ENCODE measurements around the gene SRPRA. TPM values are rescaled to one million over a fixed set of nuclear protein-coding genes. Genes with fewer than 3 reads are reported as not detected.

SRPRA gene
- total and polyA plus RNA-seq, 12 donors = 32.5 to 88.4 (median 75.1) TPM

- H3K4me1 ChIP-seq = peaks cover 11 to 64% (median 28%) of the 10 kb centered on the region in 9 donors
- ATAC-seq (no peak), DNase-seq (no peak)
- no peak overlapping the region for H3K4me3 ChIP-seq
- intact Hi-C loops (cut with DNase I) = loop anchor here in 7 of 10 donors (2.0 to 10.0 kb wide), 11 partner anchors 43 to 673 kb away; partner anchors contain the start of gene ST3GAL4 (in 2 of the 7)
- H3K36me3 ChIP-seq = peaks cover 0 to 49% (median 0%) of the 10 kb centered on the region in 9 donors
- H3K27ac ChIP-seq = no peak overlapping the region
- H3K9me3 ChIP-seq = no peaks in the 10 kb centered on the region
- TF ChIP-seq, protein P1, sequence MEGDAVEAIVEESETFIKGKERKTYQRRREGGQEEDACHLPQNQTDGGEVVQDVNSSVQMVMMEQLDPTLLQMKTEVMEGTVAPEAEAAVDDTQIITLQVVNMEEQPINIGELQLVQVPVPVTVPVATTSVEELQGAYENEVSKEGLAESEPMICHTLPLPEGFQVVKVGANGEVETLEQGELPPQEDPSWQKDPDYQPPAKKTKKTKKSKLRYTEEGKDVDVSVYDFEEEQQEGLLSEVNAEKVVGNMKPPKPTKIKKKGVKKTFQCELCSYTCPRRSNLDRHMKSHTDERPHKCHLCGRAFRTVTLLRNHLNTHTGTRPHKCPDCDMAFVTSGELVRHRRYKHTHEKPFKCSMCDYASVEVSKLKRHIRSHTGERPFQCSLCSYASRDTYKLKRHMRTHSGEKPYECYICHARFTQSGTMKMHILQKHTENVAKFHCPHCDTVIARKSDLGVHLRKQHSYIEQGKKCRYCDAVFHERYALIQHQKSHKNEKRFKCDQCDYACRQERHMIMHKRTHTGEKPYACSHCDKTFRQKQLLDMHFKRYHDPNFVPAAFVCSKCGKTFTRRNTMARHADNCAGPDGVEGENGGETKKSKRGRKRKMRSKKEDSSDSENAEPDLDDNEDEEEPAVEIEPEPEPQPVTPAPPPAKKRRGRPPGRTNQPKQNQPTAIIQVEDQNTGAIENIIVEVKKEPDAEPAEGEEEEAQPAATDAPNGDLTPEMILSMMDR (IDR thresholded peaks at IDR 0.05) = no peak
- 91 to 93% methylated on average over 5 of the region's 5 CpGs for WGBS, 2 donors
- H3K27me3 ChIP-seq = no peaks in the 10 kb centered on the region
These were observed 45.1 kb upstream of the SRPRA start for GRCh38 chr11:126313826-126314225.

GRCh38 chr11:126312961-126313360 lies 44.3 kb upstream of the SRPRA start:
- H3K36me3 ChIP-seq = peaks cover 0 to 49% (median 0%) of the 10 kb centered on the region in 9 donors
- TF ChIP-seq, protein P1 (IDR thresholded peaks at IDR 0.05) = no peak
- ATAC-seq (no peak), DNase-seq (no peak)
- intact Hi-C loops (cut with DNase I) = loop anchor here in 7 of 10 donors (2.0 to 10.0 kb wide), 10 partner anchors 44 to 674 kb away; partner anchors contain the start of gene ST3GAL4 (in 2 of the 7)
- peak overlapping the region in 1 of 10 donors; percentile 71 for H3K27ac ChIP-seq
- H3K4me3 ChIP-seq = no peak overlapping the region
- peaks cover 5 to 55% (median 20%) of the 10 kb centered on the region in 9 donors for H3K4me1 ChIP-seq
- H3K27me3 ChIP-seq = no peaks in the 10 kb centered on the region
- H3K9me3 ChIP-seq = no peaks in the 10 kb centered on the region
- WGBS, 2 donors = 76% methylated on average over 8 of the region's 8 CpGs

GRCh38 chr11:126311401-126312291 lies 43.0 kb upstream of the SRPRA start:
- TF ChIP-seq, protein P1 (IDR thresholded peaks at IDR 0.05) = no peak
- no peaks in the 10 kb centered on the region for H3K27me3 ChIP-seq
- H3K27ac ChIP-seq = peak overlapping the region in 1 of 10 donors; percentile 71
- no peaks in the 10 kb centered on the region for H3K9me3 ChIP-seq
- ATAC-seq = peak in 2 of 8 donors; percentile 20 to 33
- H3K4me1 ChIP-seq = peaks cover 0 to 45% (median 9%) of the 10 kb centered on the region in 9 donors
- DNase-seq = no peak
- 91 to 94% methylated on average over 14 of the region's 14 CpGs for WGBS, 2 donors
- H3K36me3 ChIP-seq = peaks cover 0 to 54% (median 0%) of the 10 kb centered on the region in 9 donors
- H3K4me3 ChIP-seq = no peak overlapping the region
- intact Hi-C loops (cut with DNase I) = loop anchor here in 9 of 10 donors (2.0 to 10.0 kb wide), 14 partner anchors 43 to 677 kb away; partner anchors contain the start of gene ST3GAL4 (in 3 of the 9)

GRCh38 chr11:126310992-126311310 lies 42.3 kb upstream of the SRPRA start:
- TF ChIP-seq, protein P1 (IDR thresholded peaks at IDR 0.05) = no peak
- peak overlapping the region in 3 of 10 donors; percentile 3 to 71 (median 27) for H3K27ac ChIP-seq
- intact Hi-C loops (cut with DNase I) = loop anchor here in 9 of 10 donors (1.0 to 10.0 kb wide), 15 partner anchors 44 to 678 kb away; partner anchors contain the start of gene ST3GAL4 (in 3 of the 9)
- H3K36me3 ChIP-seq = peaks cover 0 to 54% (median 0%) of the 10 kb centered on the region in 9 donors
- H3K27me3 ChIP-seq = no peaks in the 10 kb centered on the region
- no peaks in the 10 kb centered on the region for H3K9me3 ChIP-seq
- H3K4me3 ChIP-seq = no peak overlapping the region
- DNase-seq = no peak
- ATAC-seq = peak in 6 of 8 donors; percentile 6 to 44 (median 20)
- WGBS, 2 donors = 63 to 74% methylated on average over 6 of the region's 6 CpGs
- peaks cover 0 to 39% (median 7%) of the 10 kb centered on the region in 9 donors for H3K4me1 ChIP-seq
